GM19099 (cell line): Measurements from ENCODE around the gene ABI3BP.

Experiments
- POLR2A ChIP-seq: IDR thresholded peaks from 3 replicates; pipeline ENCODE4 v1.6.1; 2011; ENCODE audit warnings: low read depth; ENCODE audit not compliant: insufficient read length; ENCODE audit errors: extremely low read depth

Gene ABI3BP

DNA sequence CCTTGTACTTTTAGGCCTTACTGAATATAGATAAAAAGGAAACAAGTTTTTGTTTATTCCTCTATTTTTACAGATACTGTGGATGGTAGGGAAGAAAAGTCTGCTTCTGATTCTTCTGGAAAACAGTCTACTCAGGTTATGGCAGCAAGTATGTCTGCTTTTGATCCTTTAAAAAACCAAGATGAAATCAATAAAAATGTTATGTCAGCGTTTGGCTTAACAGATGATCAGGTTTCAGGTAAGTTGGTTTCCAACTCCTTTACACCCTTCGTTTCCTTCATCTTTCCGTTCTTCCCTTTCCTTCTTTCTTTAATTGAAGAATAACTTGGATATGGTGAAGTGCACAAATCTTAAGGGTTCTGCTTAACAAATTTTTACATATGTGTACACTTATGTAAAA, 260.8 kb downstream of the ABI3BP start:
- no peak for TF ChIP-seq POLR2A

DNA sequence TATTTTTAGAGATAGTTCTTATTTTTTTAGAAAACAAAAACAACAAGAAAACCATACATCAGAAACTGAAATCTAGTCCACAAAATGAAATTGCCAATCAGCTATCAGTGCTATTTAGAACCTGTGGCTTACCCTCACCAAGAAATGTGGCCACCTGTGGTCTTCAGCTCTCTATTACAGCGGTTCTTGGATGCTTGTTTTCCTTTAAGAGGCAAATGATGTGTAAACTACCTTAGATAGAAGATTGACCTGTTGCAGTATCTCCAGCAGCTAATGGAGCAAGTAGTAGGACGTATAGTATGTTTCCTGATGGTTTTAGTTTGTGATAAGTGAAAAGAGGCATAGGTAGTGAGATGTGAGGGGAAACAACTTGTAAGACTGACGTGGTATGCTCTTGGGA, 262.7 kb downstream of the ABI3BP start:
- TF ChIP-seq POLR2A: no peak

- no peak for TF ChIP-seq POLR2A
These were observed 266.5 kb downstream of the ABI3BP start for GRCh38 chr3:100726706-100727105.

DNA sequence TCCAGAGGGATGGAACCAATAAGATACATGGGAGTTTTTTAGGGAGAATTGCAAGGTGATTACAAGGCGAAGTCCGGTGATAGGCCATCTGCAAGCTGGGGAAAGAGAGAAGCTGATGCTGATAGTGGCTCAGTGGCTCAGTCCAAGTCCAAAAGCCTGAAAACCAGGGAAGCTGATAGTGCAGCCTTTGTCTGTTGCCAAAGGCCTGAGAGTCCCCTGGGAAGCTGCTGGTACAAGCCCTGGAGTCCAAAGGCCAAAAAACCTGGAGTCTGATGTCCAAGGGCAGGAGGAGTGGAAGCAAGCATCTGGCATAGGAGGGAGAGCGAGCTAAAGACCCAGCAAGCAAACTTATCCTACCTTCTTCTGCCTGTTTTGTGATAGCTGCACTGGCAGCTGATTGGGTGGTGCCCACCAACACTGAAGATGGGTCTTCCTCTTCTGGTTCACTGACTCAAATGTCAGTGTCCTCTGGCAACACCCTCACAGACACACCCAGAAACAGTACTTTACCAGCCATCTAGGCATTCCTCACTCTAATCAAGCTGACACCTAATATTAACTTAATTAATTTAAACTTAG, 267.2 kb downstream of the ABI3BP start:
- TF ChIP-seq POLR2A: no peak

DNA sequence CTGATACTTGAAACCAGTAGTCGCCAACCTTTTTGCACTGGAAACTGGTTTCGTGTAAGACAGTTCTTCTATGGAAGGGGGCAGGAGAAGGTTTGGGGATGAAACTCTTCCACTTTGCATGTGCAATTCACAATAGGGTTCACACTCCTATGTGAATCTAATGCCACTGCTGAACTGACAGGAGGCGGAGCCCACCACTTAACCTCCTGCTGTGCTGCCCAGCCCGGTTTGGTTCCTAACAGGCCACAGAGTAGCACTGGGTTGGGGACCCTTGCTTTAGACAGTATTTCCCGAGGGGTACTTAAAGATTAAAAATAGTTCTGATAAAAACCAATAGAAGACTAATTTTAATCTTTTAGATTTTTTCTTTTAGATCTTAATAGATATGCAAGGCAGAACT, 272.8 kb downstream of the ABI3BP start:
- TF ChIP-seq POLR2A: no peak

DNA sequence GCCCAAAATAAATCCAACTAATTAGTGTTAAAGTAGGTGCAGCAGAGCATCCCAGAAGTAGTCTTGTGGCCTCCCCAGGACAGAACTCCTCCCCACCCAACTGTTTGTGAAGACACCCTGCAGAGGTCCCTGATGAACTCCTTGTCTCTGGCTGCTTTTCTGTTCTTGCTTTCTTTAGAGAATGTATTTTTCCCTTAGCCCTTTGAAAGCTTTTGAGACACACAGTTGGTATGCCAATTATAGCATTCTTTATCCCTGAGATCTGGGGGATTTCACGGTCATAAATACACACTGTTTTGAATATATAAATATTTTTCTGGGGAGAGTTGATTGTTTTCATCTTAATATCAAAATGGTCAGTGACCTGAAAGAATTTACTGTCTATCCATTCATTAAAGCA, 274.1 kb downstream of the ABI3BP start:
- no peak for TF ChIP-seq POLR2A

DNA sequence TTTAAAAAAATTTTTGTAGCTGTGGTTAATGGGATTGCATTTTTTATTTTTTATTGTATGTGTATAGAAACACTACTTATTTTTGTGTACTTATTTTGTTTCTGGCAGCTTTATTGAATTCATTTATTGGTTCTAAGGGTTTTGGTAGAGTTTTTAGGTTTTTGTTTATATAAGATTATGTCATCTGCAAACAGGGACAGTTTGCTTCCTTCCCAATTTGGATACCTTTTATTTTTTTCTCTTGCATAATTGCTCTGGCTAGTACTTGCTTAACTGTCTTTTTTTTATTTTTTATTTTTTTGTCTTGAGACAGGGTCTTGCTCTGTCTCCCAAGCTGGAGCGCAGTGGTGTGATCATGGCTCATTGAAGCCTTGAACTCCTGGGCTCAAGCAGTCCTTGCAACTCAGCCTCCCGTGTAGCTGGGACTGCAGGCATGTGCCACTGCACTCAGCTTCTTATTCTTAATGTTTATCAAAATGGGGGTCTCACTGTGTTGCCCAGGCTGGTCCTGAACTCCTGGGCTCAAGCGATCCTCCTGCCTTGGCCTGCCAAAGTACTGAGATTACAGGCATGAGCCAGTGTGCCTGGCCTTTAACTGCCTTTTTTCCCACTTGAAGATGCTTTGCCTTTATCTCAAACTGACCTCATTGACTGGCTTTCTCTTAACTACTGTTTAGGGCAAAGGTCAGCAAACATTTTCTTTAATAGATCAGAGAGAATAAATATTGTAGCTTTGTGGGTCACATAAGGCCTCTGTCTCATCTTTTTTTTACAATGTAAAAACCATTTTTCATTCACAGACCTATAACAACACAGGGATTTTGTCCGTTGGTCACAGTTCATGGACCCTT, 275.4 kb downstream of the ABI3BP start:
- no peak for TF ChIP-seq POLR2A

GRCh38 chr3:100717063-100717462, 276.2 kb downstream of the ABI3BP start:
- TF ChIP-seq POLR2A: no peak

GRCh38 chr3:100715176-100715575, 278.0 kb downstream of the ABI3BP start:
- no peak for TF ChIP-seq POLR2A

- no peak for TF ChIP-seq POLR2A
These were observed 282.8 kb downstream of the ABI3BP start for GRCh38 chr3:100710261-100710968.

DNA sequence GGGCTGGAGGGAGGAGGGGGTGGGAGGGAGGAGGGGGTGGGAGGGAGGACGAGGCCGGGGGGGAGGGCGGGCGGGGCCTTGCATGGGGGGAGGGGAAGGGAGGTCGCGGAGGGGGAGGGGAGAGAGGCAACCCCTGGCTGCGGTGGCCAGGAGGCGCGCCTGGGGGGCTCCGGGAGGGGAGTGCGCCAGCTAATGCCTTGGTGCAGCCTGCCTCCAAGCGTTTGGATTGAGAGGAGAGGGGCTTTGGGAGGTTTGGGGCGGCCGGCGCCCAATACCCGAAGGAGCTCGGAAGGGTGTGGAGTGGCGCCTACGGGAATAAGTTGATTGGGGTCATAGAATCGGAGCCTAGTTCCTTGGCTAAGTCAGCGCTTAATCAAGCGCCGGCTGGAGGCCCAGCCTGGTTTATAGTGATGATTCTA, 283.4 kb downstream of the ABI3BP start:
- no peak for TF ChIP-seq POLR2A

- peak; percentile 68 for TF ChIP-seq POLR2A
These were observed 284.0 kb downstream of the ABI3BP start, which contains the start of gene TFG for GRCh38 chr3:100708989-100709841. Gene TFG (plus strand): TSS chr3:100709494. CDS start chr3:100713686, 4,192 bp downstream.

DNA sequence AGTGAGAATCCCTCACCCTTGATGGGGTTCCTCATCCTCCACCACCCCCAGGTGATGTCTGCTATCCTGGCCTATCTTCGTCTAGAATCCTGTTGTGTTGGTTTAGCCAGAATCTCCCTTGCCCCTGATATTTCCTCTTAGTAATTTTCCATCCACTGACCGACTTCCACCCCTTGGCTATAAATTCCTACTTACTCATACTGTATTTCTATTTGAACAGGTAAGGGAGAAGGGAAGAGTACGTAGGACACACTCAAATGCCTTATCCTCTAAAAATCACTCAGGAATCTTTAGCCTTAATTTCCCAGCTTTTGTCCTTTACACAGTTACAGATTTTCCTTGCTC, 284.6 kb downstream of the ABI3BP start:
- TF ChIP-seq POLR2A: no peak

DNA sequence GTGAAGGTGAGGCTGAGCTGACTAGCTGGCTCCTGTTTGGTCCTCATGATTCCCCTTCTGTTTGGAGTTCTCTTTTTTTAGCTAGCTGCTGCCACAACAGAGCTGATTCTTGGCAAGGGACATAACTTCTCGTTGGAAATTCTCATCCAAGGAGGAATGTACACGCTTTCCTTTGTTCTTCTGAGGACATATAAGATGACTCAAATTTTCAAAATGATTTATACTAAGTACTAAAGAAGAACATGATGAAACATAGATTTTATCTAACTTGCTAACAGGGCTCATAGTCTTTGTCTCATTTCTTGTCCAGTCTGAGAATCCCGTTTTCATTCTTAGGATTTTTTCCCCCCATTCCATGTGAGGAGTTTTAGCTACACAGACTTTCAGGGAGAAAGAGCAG, 286.9 kb downstream of the ABI3BP start:
- TF ChIP-seq POLR2A: no peak

- TF ChIP-seq POLR2A: no peak
These were observed 289.4 kb downstream of the ABI3BP start for GRCh38 chr3:100703865-100704264.
